T-cell (primary cell): ENCODE data around the gene BPIFB2. TPM values are rescaled to one million over a fixed set of nuclear protein-coding genes. Genes with fewer than 3 reads are reported as not detected.

ENCODE experiments used
- ATAC-seq, 4 experiments: fragments of 200-7000 bp in 3 of 4; fragments of 150-1000 bp in 1 of 4; cut with Tn5 transposase; replicated peaks in 1 of 4; 1 replicate in 3 of 4; 2 replicates in 1 of 4; pipeline ENCODE4 v1.10.0; 2021; ENCODE audit warnings: moderate library complexity in 3 of 4, mild to moderate bottlenecking in 2 of 4, moderate number of reproducible peaks in 1 of 4
- CTCF ChIA-PET, 2 donors: fragments of 300-600 bp; sonication (Branson Sonifier 250); formaldehyde crosslinking; loops; one replicate each; lab custom pipeline; 2022; ENCODE audit warnings: antibody characterized with exemption in 2 of 2; lab: Charles Lee
- POLR2A ChIA-PET, 2 donors: fragments of 300-600 bp; sonication (Branson Sonifier 250); formaldehyde crosslinking; loops; one replicate each; lab custom pipeline; 2022; ENCODE audit warnings: antibody characterized with exemption in 2 of 2; lab: Charles Lee
- DNase-seq, 35 experiments: peaks; one replicate each; pipeline versions ENCODE4 v3.0.0 to v3.0.0-alpha.2; 2013 to 2023
- H3K27ac ChIP-seq: one replicate; pipeline ENCODE4 v1.5.1; 2013; ENCODE audit warnings: low read length
- H3K27me3 ChIP-seq, 2 experiments: replicated peaks in 1 of 2; 1 replicate in 1 of 2; 2 replicates in 1 of 2; pipeline versions ENCODE4 v1.6.1 to v1.7.0; 2013; ENCODE audit warnings: low read length in 1 of 2, mixed read lengths in 1 of 2; ENCODE audit not compliant: control insufficient read depth in 2 of 2, insufficient read depth in 2 of 2; ENCODE audit errors: extremely low read depth in 1 of 2
- H3K36me3 ChIP-seq, 2 donors: 1 replicate in 1 of 2; 2 replicates in 1 of 2; pipeline versions ENCODE4 v1.6.1 to v1.7.0; 2013; ENCODE audit warnings: low read length in 1 of 2; ENCODE audit not compliant: control insufficient read depth in 2 of 2, insufficient read depth in 1 of 2; ENCODE audit errors: extremely low read depth in 1 of 2
- H3K4me1 ChIP-seq, 2 experiments: 1 replicate in 1 of 2; 2 replicates in 1 of 2; pipeline versions ENCODE4 v1.6.1 to v1.7.0; 2013; ENCODE audit warnings: low read length in 2 of 2, mixed read lengths in 1 of 2; ENCODE audit not compliant: insufficient read depth in 2 of 2, control insufficient read depth in 1 of 2; ENCODE audit errors: extremely low read depth in 1 of 2
- H3K4me3 ChIP-seq, 2 donors: 1 replicate in 1 of 2; 2 replicates in 1 of 2; pipeline versions ENCODE4 v1.5.1 to v1.7.0; 2013; ENCODE audit warnings: mild to moderate bottlenecking in 2 of 2, low read length in 1 of 2, moderate library complexity in 1 of 2; ENCODE audit not compliant: control insufficient read depth in 1 of 2; ENCODE audit errors: extremely low read depth in 1 of 2
- H3K9me3 ChIP-seq: 2 replicates; pipeline ENCODE4 v1.7.0; 2013
- H3K27ac Mint-ChIP-seq, 2 donors: one replicate each; pipeline ENCODE4 v1.8.0; 2020 to 2021; ENCODE audit warnings: mild to moderate bottlenecking in 2 of 2, mixed read lengths in 2 of 2
- H3K27me3 Mint-ChIP-seq, 2 donors: one replicate each; pipeline ENCODE4 v1.8.0; 2021 to 2022; ENCODE audit warnings: mixed read lengths in 2 of 2
- H3K36me3 Mint-ChIP-seq: one replicate; pipeline ENCODE4 v1.8.0; 2021; ENCODE audit warnings: mixed read lengths
- H3K4me1 Mint-ChIP-seq, 3 donors: one replicate each; pipeline ENCODE4 v1.8.0; 2020 to 2022; ENCODE audit warnings: mixed read lengths in 3 of 3, mild to moderate bottlenecking in 1 of 3
- H3K4me3 Mint-ChIP-seq, 3 donors: one replicate each; pipeline ENCODE4 v1.8.0; 2020 to 2022; ENCODE audit warnings: mild to moderate bottlenecking in 3 of 3, mixed read lengths in 3 of 3, moderate library complexity in 3 of 3
- H3K9me3 Mint-ChIP-seq, 3 donors: one replicate each; pipeline ENCODE4 v1.8.0; 2020 to 2022; ENCODE audit warnings: mixed read lengths in 3 of 3
- WGBS: methylation state at CpG from one replicate; pipeline ENCODE4 v1.1.5; 2013; ENCODE audit warnings: missing lambda C conversion rate; ENCODE audit not compliant: insufficient coverage; 5-methylcytosine and 5-hydroxymethylcytosine counted together
- total RNA-seq, 35 experiments: library from RNA in 6 of 35; stranded (reverse) in 6 of 35; fragments of 120-200 nt in 1 of 35; gene quantifications; one replicate each; pipeline versions ENCODE4 v1.2.1 to v1.2.4 and lab custom pipeline; 2013 to 2026

The BPIFB2 gene
- total RNA-seq, 5 donors from 2014 or later (not counting 1 experiment from before 2014, with no cell fraction given): 0.16 to 0.29 (median 0.22) TPM; not detected in 2

DNA sequence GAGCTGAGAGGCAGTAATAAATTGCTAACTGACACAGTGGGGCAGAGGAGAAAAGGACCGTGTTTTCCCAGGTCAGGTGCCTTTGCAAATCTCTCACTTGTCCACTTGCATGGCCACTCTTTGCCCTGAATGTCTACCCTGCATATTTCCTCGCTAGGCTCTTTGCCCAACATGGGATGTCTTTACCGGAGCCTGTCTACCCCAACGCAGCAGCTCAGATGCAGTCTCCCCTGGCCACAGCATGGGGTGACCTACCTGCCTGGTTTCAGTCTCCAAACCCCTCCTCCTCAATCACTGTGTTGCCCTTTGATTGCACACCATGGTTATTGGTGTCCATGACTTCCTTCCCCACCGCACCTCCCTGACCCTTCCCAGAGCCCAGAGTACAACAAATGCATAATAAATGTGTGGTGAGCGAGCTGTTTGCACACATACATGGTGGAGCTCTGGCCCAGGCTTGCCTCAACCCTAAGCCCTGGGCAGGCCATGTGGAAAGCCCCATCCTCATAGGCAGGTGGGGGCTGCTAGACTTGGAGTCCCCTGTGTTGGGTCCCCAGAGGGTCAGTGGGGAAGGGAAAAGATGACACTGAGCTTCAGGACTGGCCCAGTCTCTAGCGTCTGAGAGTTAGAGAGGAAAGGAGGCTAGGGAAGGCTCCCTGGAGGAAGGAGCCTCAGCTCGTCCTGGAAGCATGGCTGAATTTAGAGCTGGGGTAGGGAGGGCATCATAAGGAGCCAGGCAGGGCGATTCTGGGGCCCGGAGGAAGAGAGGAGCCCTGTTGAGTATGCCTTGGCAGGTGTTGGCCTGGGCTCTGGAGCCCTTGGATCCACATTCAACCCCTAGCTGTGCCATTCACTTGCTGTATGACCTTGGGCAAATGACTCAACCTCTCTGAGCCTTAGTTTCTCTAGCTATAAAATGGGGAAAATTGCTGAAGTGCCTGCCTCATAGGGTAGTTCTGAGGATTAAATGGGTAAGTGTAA, 19.6 kb downstream of the BPIFB2 start:
- no peak overlapping the region for H3K4me3 Mint-ChIP-seq
- WGBS: 78% methylated on average over 8 of the region's 10 CpGs

DNA sequence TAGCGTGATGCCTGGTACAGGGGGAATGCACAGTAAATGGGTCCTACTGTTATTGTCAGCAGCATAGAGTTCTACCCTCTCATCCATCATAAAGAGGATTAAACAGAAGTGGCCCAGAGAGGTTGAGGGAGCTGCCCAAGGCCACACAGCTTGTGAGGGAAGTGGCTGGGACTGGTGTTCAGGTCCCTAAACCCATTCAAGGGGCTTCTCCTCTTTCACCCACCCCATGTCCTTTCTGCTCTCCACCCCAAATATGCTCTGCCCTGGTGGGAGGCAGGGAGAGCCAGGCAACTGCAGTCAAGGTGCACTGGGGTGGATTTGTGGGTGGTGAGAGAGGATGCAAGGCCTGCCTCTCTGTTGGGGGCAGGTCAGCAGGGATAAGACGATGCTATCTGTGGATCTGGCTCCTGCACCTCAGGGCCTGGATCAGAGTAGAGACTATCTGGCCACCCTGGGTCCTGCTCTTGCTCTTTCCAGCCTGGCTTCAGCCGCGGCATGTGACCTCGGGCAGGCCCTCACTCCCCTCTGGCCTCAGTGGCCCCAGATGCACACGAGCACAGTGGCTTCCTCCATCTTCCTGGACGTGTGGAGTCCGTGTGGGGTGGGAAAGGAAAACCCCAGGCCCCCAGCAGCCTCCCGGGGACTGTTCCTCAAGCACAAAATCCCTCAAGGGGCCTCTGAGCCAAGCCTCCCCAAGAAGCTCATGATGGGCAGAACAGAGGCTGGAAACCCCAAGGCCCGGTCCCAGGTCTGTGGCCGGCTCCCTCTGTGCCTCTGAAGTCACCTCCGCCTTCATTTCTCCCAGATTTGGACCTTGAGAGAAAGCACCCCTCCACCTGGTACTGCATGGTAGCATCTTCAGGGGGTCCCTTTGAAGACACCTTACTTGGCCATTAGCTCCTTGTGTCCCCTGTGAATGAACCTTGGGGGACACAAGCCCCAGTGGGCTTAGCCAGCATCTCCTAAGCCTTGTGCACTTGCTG, 20.6 kb downstream of the BPIFB2 start:
- no peak overlapping the region for H3K27ac ChIP-seq
- no peak overlapping the region for H3K27ac Mint-ChIP-seq
- H3K9me3 Mint-ChIP-seq: peaks cover under 1 to 1% (median under 1%) of the 10 kb centered on the region in 3 donors
- no peak for DNase-seq
- ChIA-PET POLR2A (no interaction called here), CTCF (no interaction called here)
- peaks cover under 1% of the 10 kb centered on the region for H3K36me3 Mint-ChIP-seq
- no peaks in the 10 kb centered on the region for H3K36me3 ChIP-seq
- H3K4me1 ChIP-seq: no peaks in the 10 kb centered on the region
- no peaks in the 10 kb centered on the region for H3K27me3 Mint-ChIP-seq
- WGBS: 77% methylated on average over 5 of the region's 12 CpGs
- H3K9me3 ChIP-seq: no peaks in the 10 kb centered on the region
- peaks cover 0 to 11% of the 10 kb centered on the region in 2 experiments for H3K27me3 ChIP-seq
- H3K4me3 ChIP-seq: no peak overlapping the region
- H3K4me3 Mint-ChIP-seq: no peak overlapping the region
- ATAC-seq: no peak
- H3K4me1 Mint-ChIP-seq: no peaks in the 10 kb centered on the region

More for the DNA sequence above, 19.6 kb downstream of the BPIFB2 start:
- H3K27ac Mint-ChIP-seq: no peak overlapping the region
- Histone ChIP-seq H3K4me3 (no peak overlapping the region), H3K4me1 (no peaks in the 10 kb centered on the region), H3K27ac (no peak overlapping the region), H3K27me3 (peaks cover 0 to 8% of the 10 kb centered on the region in 2 experiments), H3K36me3 (no peaks in the 10 kb centered on the region), H3K9me3 (no peaks in the 10 kb centered on the region)
- DNase-seq (no peak), ATAC-seq (no peak)
- H3K36me3 Mint-ChIP-seq: no peaks in the 10 kb centered on the region
- H3K27me3 Mint-ChIP-seq: no peaks in the 10 kb centered on the region
- POLR2A ChIA-PET: no interaction called here
- no peaks in the 10 kb centered on the region for H3K9me3 Mint-ChIP-seq
- H3K4me1 Mint-ChIP-seq: peaks cover 0 to under 1% (median 0%) of the 10 kb centered on the region in 3 donors
- CTCF ChIA-PET: no interaction called here

DNA sequence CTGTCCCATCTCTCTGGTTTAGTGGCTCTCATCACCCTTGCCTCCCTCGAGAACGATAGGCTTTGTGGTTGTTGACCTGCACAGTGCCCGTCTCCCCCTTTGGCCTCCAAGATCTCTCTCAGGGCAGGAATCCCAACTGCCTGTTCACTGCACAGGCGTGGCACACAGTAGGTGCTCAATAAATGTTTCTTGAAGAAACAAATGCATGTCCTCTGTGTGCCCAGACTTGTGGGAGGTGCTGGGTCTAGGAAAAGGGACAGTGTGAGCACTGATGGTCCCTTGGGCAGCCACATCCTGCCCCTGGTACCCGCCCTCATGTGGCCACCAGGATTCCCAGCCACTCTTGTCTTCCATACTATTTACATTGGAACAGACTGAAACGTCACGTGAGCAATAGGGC, 21.4 kb downstream of the BPIFB2 start:
- Histone ChIP-seq H3K27ac (no peak overlapping the region), H3K9me3 (no peaks in the 10 kb centered on the region), H3K4me3 (no peak overlapping the region), H3K27me3 (peaks cover 0 to 8% of the 10 kb centered on the region in 2 experiments), H3K4me1 (no peaks in the 10 kb centered on the region), H3K36me3 (no peaks in the 10 kb centered on the region)
- no peak for DNase-seq
- H3K4me1 Mint-ChIP-seq: no peaks in the 10 kb centered on the region
- peaks cover 5% of the 10 kb centered on the region for H3K36me3 Mint-ChIP-seq
- no peak overlapping the region for H3K27ac Mint-ChIP-seq
- H3K4me3 Mint-ChIP-seq: no peak overlapping the region
- ChIA-PET POLR2A (no interaction called here), CTCF (no interaction called here)
- no peak for ATAC-seq
- H3K27me3 Mint-ChIP-seq: no peaks in the 10 kb centered on the region
- WGBS: 69% methylated on average over 6 of the region's 7 CpGs
- H3K9me3 Mint-ChIP-seq: peaks cover 3 to 8% (median 7%) of the 10 kb centered on the region in 3 donors

DNA sequence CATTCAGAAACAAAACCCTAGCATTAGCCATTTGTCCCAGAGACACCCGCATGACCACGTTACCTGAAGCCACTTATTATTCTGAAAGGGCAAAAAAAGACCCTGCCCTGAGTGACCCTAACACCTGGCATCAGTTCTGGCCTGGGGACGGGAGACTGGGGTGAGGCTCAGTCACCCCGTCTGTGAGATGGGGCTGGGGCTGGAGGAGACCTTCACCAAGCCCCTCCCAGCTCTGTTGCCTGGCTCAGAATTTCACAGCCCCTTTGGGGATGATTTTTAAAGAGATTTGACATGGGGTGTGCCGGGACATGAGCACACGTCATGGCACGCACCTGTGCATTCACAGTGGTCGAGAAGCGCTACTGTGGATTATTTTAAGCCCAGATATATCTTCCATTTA, 22.6 kb downstream of the BPIFB2 start:
- no peak overlapping the region for H3K27ac ChIP-seq
- H3K9me3 ChIP-seq: no peaks in the 10 kb centered on the region
- Mint-ChIP-seq H3K27me3 (no peaks in the 10 kb centered on the region), H3K9me3 (peaks cover 3 to 8% (median 7%) of the 10 kb centered on the region in 3 donors), H3K27ac (no peak overlapping the region), H3K4me3 (no peak overlapping the region), H3K4me1 (no peaks in the 10 kb centered on the region), H3K36me3 (peaks cover 5% of the 10 kb centered on the region)
- no peaks in the 10 kb centered on the region for H3K4me1 ChIP-seq
- ChIA-PET POLR2A (no interaction called here), CTCF (no interaction called here)
- 100% methylated on average over 3 of the region's 9 CpGs for WGBS
- DNase-seq (no peak), ATAC-seq (no peak)
- no peaks in the 10 kb centered on the region for H3K36me3 ChIP-seq
- no peak overlapping the region for H3K4me3 ChIP-seq
- peaks cover 0 to 5% of the 10 kb centered on the region in 2 experiments for H3K27me3 ChIP-seq

DNA sequence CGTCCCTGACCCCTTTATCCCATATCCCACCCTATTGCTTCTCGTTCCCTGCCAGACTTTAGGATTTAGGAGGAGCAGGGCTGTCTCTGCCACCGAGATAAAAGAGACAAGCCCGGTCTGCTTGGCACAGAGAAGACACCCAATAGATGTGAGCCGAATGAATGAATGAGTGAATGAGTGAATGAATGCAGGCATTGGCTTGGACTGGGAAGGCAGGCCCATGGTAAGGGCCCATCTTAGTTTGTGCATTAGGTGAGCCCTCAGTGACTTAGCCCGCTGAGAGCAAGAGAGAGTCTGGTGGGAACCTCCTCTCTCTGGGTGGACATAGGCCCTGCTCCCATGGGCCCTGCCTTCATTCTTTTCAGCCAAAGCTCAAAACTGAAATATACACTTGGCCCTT, 23.1 kb downstream of the BPIFB2 start:
- Histone ChIP-seq H3K4me3 (no peak overlapping the region), H3K9me3 (no peaks in the 10 kb centered on the region), H3K36me3 (no peaks in the 10 kb centered on the region), H3K27ac (no peak overlapping the region), H3K4me1 (no peaks in the 10 kb centered on the region), H3K27me3 (peaks cover 0 to 5% of the 10 kb centered on the region in 2 experiments)
- WGBS: 100% methylated on average over 3 of the region's 6 CpGs
- H3K9me3 Mint-ChIP-seq: peaks cover 3 to 8% (median 7%) of the 10 kb centered on the region in 3 donors
- ChIA-PET POLR2A (no interaction called here), CTCF (no interaction called here)
- peaks cover 5% of the 10 kb centered on the region for H3K36me3 Mint-ChIP-seq
- DNase-seq (no peak), ATAC-seq (no peak)
- H3K4me1 Mint-ChIP-seq: no peaks in the 10 kb centered on the region
- H3K4me3 Mint-ChIP-seq: no peak overlapping the region
- H3K27me3 Mint-ChIP-seq: no peaks in the 10 kb centered on the region
- H3K27ac Mint-ChIP-seq: no peak overlapping the region

DNA sequence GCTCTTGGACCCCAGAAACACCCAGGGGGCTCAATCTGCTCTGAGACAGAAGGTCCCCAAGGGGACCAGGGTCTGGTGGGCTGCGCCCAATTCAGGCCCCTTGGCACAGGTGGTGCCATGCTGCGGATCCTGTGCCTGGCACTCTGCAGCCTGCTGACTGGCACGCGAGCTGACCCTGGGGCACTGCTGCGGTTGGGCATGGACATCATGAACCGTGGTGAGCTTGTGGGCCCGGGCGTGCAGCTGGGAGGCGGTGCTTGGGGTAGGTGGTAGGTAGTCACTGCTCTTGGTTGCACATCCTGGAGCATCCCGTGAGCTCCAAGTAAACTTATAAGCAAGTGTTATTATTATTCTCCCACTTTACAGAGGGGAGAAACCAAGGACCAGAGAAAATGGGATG, 24.0 kb downstream of the BPIFB2 start, which contains the start of gene BPIFB6:
Gene BPIFB6, plus strand, starts transcription at position 118 of the 400 bp plus-strand sequence. Its CDS starts 0 bp downstream, at position 118.
- Mint-ChIP-seq H3K27me3 (no peaks in the 10 kb centered on the region), H3K9me3 (peaks cover 3 to 8% (median 7%) of the 10 kb centered on the region in 3 donors), H3K4me1 (no peaks in the 10 kb centered on the region), H3K27ac (no peak within 1 kb of the TSS), H3K4me3 (no peak within 1 kb of the TSS), H3K36me3 (peaks cover 5% of the 10 kb centered on the region)
- no peaks in the 10 kb centered on the region for H3K36me3 ChIP-seq
- no peak within 1 kb of the TSS for H3K27ac ChIP-seq
- H3K4me3 ChIP-seq: no peak within 1 kb of the TSS
- ChIA-PET POLR2A (no interaction called here), CTCF (no interaction called here)
- ATAC-seq (no peak), DNase-seq (no peak)
- H3K9me3 ChIP-seq: no peaks in the 10 kb centered on the region
- 98% methylated on average over 8 of the region's 10 CpGs for WGBS
- peaks cover 0 to 5% of the 10 kb centered on the region in 2 experiments for H3K27me3 ChIP-seq
- H3K4me1 ChIP-seq: no peaks in the 10 kb centered on the region
